Kidney epithelial cell (primary cell): ENCODE measurements around the gene ZNF423. TPM values are rescaled to one million over a fixed set of nuclear protein-coding genes. Genes with fewer than 3 reads are reported as not detected.

Experiments used
- DNase-seq: peaks from one replicate; pipeline ENCODE4 v3.0.0-alpha.2; 2010; ENCODE audit warnings: low read depth
- H3K27me3 ChIP-seq: 2 replicates; pipeline ENCODE4 v1.6.0; 2011; ENCODE audit warnings: low read length; ENCODE audit not compliant: control insufficient read depth, insufficient read depth
- H3K36me3 ChIP-seq: 2 replicates; pipeline ENCODE4 v1.5.1; 2011; ENCODE audit warnings: low read length; ENCODE audit not compliant: control insufficient read depth, insufficient read depth
- H3K4me3 ChIP-seq: 2 replicates; pipeline ENCODE4 v1.5.1; 2011; ENCODE audit warnings: low read depth, mild to moderate bottlenecking, control low read depth, low read length
- total RNA-seq: library from RNA; depleted of rRNA; stranded (reverse); fragments of >200 nt; gene quantifications from 2 replicates; pipeline ENCODE4 v1.2.3, GENCODE V29; 2015
- TF ChIP-seq, protein P1 (sequence below): IDR thresholded peaks from 2 replicates; pipeline ENCODE4 v1.5.1; 2011; ENCODE audit warnings: mild to moderate bottlenecking, moderate library complexity, low read length, control low read depth, inconsistent platforms; ENCODE audit not compliant: insufficient read depth, poor library complexity, severe bottlenecking

ZNF423 gene
- total RNA-seq, 1 donor from 2014 or later = 3.6 TPM

DNA sequence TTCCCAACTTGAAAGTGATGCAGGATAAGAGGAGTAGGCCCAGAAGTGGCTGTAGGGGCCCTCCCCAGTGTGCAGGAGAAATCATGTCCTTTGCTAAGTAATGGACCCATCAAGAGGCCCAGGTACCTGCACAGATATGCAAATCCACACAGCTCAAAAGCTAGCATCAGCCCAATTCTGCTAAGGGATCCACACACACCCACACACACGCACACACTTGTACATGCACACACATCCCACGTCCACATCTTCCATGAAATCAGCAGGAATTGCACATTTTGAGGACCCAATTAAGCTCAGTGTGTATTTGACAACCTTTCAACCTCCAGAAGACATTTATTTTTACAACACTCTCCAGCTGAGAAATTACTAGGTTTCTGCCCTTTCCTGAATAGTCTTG, 297.5 kb downstream of the ZNF423 start:
- no peak overlapping the region for H3K4me3 ChIP-seq
- DNase-seq = no peak
- H3K27me3 ChIP-seq = peaks cover 13% of the 10 kb centered on the region
- H3K36me3 ChIP-seq = no peaks in the 10 kb centered on the region
- TF ChIP-seq, protein P1, sequence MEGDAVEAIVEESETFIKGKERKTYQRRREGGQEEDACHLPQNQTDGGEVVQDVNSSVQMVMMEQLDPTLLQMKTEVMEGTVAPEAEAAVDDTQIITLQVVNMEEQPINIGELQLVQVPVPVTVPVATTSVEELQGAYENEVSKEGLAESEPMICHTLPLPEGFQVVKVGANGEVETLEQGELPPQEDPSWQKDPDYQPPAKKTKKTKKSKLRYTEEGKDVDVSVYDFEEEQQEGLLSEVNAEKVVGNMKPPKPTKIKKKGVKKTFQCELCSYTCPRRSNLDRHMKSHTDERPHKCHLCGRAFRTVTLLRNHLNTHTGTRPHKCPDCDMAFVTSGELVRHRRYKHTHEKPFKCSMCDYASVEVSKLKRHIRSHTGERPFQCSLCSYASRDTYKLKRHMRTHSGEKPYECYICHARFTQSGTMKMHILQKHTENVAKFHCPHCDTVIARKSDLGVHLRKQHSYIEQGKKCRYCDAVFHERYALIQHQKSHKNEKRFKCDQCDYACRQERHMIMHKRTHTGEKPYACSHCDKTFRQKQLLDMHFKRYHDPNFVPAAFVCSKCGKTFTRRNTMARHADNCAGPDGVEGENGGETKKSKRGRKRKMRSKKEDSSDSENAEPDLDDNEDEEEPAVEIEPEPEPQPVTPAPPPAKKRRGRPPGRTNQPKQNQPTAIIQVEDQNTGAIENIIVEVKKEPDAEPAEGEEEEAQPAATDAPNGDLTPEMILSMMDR = no peak

DNA sequence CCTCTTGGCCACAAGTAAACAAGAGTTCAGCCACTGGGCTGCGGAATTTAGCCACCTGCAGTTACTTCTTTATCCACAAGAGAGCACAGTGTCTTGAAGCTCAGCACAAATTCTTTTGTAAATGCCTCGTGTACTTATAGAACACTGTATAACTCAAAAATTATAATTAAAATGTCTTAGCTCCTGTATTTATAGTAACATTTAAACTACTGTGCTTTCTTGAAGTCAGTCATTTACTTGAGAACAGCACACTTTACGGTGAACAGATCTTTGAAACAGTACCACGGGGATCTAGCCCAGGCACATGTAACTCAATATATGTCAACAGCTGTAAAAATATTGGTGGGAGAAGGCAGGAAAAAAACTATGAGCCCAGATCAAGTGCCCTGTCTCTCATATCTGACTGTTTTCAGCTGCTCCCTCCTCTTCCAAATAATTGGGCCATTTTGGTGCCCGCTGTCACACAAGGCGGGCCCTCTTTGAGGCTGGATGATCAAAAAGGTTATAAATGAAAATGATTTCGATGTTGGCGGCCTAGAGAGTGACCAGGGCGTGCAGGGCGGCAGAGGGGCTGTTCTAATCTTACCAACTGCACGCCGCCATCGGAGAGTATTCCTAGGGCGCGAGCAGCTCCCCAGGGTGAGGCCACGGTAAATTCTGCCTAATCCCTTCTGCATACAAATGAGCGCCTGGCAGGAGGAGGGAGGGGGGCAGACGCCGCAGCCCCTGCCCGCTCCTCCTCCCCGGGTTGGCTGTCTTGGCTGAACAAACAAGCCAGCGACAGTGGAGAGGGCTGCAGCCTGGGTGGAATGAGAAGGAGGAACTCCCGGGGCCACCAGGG, 299.1 kb downstream of the ZNF423 start:
- H3K27me3 ChIP-seq = peaks cover 13% of the 10 kb centered on the region
- TF ChIP-seq, protein P1 = peak; percentile 71
- DNase-seq = no peak
- H3K4me3 ChIP-seq = no peak overlapping the region
- no peaks in the 10 kb centered on the region for H3K36me3 ChIP-seq

DNA sequence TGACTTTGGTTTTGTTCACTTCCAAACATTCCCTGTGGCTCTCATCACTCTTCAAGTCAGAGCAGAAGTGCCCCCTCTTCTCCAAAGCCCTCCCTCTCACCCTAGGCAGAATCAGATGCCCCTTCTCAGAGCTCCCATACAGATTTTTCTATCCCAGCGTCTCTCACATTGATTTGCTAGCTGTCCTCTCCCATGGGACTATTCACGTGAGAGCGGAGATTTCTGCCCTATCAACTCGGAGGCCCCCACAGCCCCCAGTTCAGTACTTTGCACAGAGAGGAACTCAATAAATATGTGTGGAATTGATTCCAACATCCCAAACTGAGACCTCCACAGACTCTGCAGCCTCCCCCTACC, 299.7 kb downstream of the ZNF423 start:
- Histone ChIP-seq H3K4me3 (no peak overlapping the region), H3K27me3 (peaks cover 15% of the 10 kb centered on the region), H3K36me3 (no peaks in the 10 kb centered on the region)
- TF ChIP-seq, protein P1 = no peak
- DNase-seq = no peak

DNA sequence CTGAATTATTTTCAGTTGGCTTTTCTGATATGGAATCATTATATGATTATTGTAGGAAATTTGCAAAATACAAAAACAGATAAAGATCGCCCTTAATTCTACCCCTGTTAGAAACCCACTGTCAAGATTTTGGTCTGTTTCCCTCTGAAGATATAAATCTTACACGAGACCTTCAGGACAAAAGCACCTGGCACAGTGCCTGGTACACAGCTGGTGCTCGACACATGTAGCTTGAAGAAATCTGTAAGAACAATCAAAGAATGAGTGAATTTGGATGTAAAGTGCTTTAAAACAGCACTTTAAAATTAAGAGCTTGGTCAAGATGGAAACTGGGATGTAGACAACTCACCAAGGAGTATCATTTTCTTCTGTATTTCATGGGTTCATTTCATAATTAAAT, 301.2 kb downstream of the ZNF423 start:
- H3K36me3 ChIP-seq = no peaks in the 10 kb centered on the region
- TF ChIP-seq, protein P1 = no peak
- no peak for DNase-seq
- no peak overlapping the region for H3K4me3 ChIP-seq
- peaks cover 15% of the 10 kb centered on the region for H3K27me3 ChIP-seq

DNA sequence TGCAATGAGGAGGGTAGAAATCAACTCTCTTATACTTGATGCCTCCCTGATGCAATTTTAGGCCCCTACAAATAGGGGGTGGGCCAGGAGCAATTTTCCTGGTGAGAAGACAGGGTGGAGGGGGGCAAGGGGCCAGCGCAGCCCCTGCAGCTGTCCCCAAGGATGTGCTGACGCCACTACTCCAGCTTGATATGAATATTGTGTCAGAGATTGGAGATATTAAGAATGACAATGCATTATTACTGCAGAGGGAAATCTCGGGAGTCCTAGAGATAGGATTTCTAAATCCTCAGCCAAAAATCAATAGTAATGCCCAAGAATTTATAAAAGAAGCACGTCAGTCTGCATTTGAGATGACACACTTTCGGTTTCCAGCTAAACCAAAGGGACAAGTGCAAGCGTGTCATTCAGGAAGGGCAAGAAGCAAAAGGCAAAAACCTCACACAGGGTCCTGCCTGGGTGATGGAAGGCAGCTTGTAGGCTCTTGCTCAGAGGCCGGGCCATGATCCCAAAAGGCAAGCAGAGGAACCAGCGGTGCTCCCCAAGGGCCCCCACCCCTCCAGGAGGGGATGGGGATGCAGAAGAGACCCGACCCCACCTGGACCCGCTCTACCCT, 303.5 kb downstream of the ZNF423 start:
- no peaks in the 10 kb centered on the region for H3K36me3 ChIP-seq
- TF ChIP-seq, protein P1 = no peak
- peaks cover 15% of the 10 kb centered on the region for H3K27me3 ChIP-seq
- H3K4me3 ChIP-seq = no peak overlapping the region
- no peak for DNase-seq

DNA sequence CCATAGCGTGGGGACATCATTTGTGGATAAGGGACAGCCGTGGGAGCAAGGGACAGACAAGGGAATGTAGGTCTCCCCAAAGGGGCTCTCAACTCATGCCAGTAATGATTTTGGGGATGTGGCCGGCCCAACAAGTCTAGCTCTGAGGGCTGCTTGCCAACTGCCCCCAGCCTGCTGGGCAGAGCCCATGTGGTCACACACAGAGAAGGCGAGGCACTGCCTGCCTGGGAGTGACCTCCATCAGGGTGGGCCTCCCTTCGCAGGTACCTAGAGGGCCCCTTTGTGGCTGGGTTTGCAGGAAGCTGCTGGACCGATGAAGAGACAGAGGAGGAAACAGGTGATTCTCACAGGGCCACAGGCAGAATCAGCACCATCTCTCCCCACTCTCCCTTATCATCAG, 305.2 kb downstream of the ZNF423 start:
- TF ChIP-seq, protein P1 = no peak
- no peaks in the 10 kb centered on the region for H3K36me3 ChIP-seq
- DNase-seq = no peak
- peaks cover 6% of the 10 kb centered on the region for H3K27me3 ChIP-seq
- H3K4me3 ChIP-seq = no peak overlapping the region
